ENCODE measurements around the gene NPEPPS. TPM values are rescaled to one million over a fixed set of nuclear protein-coding genes. Genes with fewer than 3 reads are reported as not detected.
"Not testable (repeated sequence)": the region's sequence is repeated elsewhere in the genome, so short reads cannot be mapped to it uniquely, and the experiment has no call there.

Gene NPEPPS, protein sequence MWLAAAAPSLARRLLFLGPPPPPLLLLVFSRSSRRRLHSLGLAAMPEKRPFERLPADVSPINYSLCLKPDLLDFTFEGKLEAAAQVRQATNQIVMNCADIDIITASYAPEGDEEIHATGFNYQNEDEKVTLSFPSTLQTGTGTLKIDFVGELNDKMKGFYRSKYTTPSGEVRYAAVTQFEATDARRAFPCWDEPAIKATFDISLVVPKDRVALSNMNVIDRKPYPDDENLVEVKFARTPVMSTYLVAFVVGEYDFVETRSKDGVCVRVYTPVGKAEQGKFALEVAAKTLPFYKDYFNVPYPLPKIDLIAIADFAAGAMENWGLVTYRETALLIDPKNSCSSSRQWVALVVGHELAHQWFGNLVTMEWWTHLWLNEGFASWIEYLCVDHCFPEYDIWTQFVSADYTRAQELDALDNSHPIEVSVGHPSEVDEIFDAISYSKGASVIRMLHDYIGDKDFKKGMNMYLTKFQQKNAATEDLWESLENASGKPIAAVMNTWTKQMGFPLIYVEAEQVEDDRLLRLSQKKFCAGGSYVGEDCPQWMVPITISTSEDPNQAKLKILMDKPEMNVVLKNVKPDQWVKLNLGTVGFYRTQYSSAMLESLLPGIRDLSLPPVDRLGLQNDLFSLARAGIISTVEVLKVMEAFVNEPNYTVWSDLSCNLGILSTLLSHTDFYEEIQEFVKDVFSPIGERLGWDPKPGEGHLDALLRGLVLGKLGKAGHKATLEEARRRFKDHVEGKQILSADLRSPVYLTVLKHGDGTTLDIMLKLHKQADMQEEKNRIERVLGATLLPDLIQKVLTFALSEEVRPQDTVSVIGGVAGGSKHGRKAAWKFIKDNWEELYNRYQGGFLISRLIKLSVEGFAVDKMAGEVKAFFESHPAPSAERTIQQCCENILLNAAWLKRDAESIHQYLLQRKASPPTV
- 41.2 TPM for total RNA-seq
- 48.0 TPM for polyA plus RNA-seq
- long read RNA-seq, donor 1, full-length matches to known transcripts = 2 of 2 reads
- long read RNA-seq, donor 1, partial matches to known transcripts = 0 of 2 reads
- long read RNA-seq, donor 1, other reads (novel, unspliced or antisense) = 0 of 2 reads
- long read RNA-seq, donor 2 = 0 reads
- long read RNA-seq, donor 3, full-length matches to known transcripts = 5 of 25 reads
- long read RNA-seq, donor 3, partial matches to known transcripts = 20 of 25 reads
- long read RNA-seq, donor 3, other reads (novel, unspliced or antisense) = 0 of 25 reads
- long read RNA-seq, donor 4, full-length matches to known transcripts = 8 of 8 reads
- long read RNA-seq, donor 4, partial matches to known transcripts = 0 of 8 reads
- long read RNA-seq, donor 4, other reads (novel, unspliced or antisense) = 0 of 8 reads
- long read RNA-seq, donor 5, full-length matches to known transcripts = 13 of 46 reads
- long read RNA-seq, donor 5, partial matches to known transcripts = 33 of 46 reads
- long read RNA-seq, donor 5, other reads (novel, unspliced or antisense) = 0 of 46 reads
- long read RNA-seq, donor 6, full-length matches to known transcripts = 5 of 26 reads
- long read RNA-seq, donor 6, partial matches to known transcripts = 21 of 26 reads
- long read RNA-seq, donor 6, other reads (novel, unspliced or antisense) = 0 of 26 reads
- long read RNA-seq, donor 7, full-length matches to known transcripts = 5 of 5 reads
- long read RNA-seq, donor 7, partial matches to known transcripts = 0 of 5 reads
- long read RNA-seq, donor 7, other reads (novel, unspliced or antisense) = 0 of 5 reads
- long read RNA-seq, donor 8, full-length matches to known transcripts = 4 of 4 reads
- long read RNA-seq, donor 8, partial matches to known transcripts = 0 of 4 reads
- long read RNA-seq, donor 8, other reads (novel, unspliced or antisense) = 0 of 4 reads
- long read RNA-seq, donor 9, full-length matches to known transcripts = 1 of 1 reads
- long read RNA-seq, donor 9, partial matches to known transcripts = 0 of 1 reads
- long read RNA-seq, donor 9, other reads (novel, unspliced or antisense) = 0 of 1 reads
- long read RNA-seq, donor 10, full-length matches to known transcripts = 10 of 10 reads
- long read RNA-seq, donor 10, partial matches to known transcripts = 0 of 10 reads
- long read RNA-seq, donor 10, other reads (novel, unspliced or antisense) = 0 of 10 reads

DNA sequence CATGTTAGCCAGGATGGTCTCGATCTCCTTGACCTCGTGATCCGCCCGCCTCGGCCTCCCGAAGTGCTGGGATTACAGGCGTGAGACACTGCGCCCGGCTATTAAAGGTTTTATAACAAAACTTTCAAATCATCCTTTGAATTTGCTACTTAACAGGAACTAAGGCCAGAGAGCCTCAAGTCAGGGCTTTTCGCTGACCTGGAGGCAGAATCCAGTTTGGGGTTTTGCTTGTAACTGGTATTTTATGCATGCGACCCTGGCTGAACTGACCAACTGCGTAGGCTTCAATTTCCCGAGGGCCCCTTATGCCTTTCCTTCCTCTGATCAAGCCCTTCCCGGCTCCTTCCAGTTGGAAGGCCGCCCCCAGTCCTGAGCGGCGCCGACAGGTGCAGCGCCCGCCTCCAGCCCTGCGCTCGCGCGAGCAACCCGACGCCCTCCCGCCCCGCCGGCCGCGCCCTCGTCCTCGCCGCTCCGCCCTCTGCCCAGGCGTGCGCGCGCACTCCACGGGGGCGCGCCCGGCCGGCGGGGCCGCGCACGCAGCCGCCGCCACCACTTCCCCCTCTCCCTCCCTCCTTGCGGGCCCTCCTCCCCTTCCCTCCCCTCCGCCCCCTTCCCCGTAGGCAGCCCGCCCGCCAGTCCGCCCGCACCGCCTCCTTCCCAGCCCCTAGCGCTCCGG lies at the start of gene NPEPPS:
Gene NPEPPS (plus strand): TSS at position 552 of the 676 bp plus-strand sequence. CDS start 193 bp downstream, outside the sequence.
- not testable (repeated sequence) for H3K27me3 ChIP-seq (ENCODE audit: control insufficient read depth in 2 of 2, insufficient read depth in 1 of 2, low read length in 1 of 2); H3K4me1 ChIP-seq (ENCODE audit: control insufficient read depth in 2 of 2, insufficient read depth in 2 of 2, low read length in 2 of 2); H3K9me3 ChIP-seq (ENCODE audit: control insufficient read depth in 2 of 2, insufficient read depth in 1 of 2, low read length in 1 of 2); H3K36me3 ChIP-seq (ENCODE audit: control insufficient read depth in 2 of 2, insufficient read depth in 2 of 2, low read length in 1 of 2)
- Histone ChIP-seq H3K27ac (ENCODE audit: low read depth in 1 of 2, low read length in 1 of 2) (peak within 1 kb of the TSS; percentile 62 to 70), H3K4me3 (ENCODE audit: low read length in 2 of 2) (peak within 1 kb of the TSS; percentile 61 to 64)
- DNase-seq (ENCODE audit: low read depth in 6 of 9, low spot score in 9 of 9) = peak in 8 of 9 donors; percentile 50 to 88 (median 76)
- 15% methylated on average over 54 of the region's 60 CpGs for WGBS

GRCh38 chr17:47491841-47492212 lies 39.1 kb upstream of the NPEPPS start:
- H3K27ac ChIP-seq (ENCODE audit: low read depth in 1 of 2, low read length in 1 of 2) = not testable (repeated sequence)

GRCh38 chr17:47499074-47499473 lies 31.8 kb upstream of the NPEPPS start:
- H3K36me3 ChIP-seq (ENCODE audit: control insufficient read depth in 2 of 2, insufficient read depth in 2 of 2, low read length in 1 of 2); H3K27ac ChIP-seq (ENCODE audit: low read depth in 1 of 2, low read length in 1 of 2); DNase-seq (ENCODE audit: low read depth in 6 of 9, low spot score in 9 of 9); H3K9me3 ChIP-seq (ENCODE audit: control insufficient read depth in 2 of 2, insufficient read depth in 1 of 2, low read length in 1 of 2); H3K4me1 ChIP-seq (ENCODE audit: control insufficient read depth in 2 of 2, insufficient read depth in 2 of 2, low read length in 2 of 2); H3K4me3 ChIP-seq (ENCODE audit: low read length in 2 of 2); H3K27me3 ChIP-seq (ENCODE audit: control insufficient read depth in 2 of 2, insufficient read depth in 1 of 2, low read length in 1 of 2): not testable (repeated sequence)
- 83% methylated on average over 1 of the region's 1 CpG for WGBS

More at GRCh38 chr17:47491841-47492212, 39.1 kb upstream of the NPEPPS start:
- not testable (repeated sequence) for H3K9me3 ChIP-seq (ENCODE audit: control insufficient read depth in 2 of 2, insufficient read depth in 1 of 2, low read length in 1 of 2); DNase-seq (ENCODE audit: low read depth in 6 of 9, low spot score in 9 of 9); H3K4me1 ChIP-seq (ENCODE audit: control insufficient read depth in 2 of 2, insufficient read depth in 2 of 2, low read length in 2 of 2); H3K36me3 ChIP-seq (ENCODE audit: control insufficient read depth in 2 of 2, insufficient read depth in 2 of 2, low read length in 1 of 2); H3K27me3 ChIP-seq (ENCODE audit: control insufficient read depth in 2 of 2, insufficient read depth in 1 of 2, low read length in 1 of 2)
- WGBS = 6% methylated on average over 14 of the region's 15 CpGs
- peak overlapping the region; percentile 47 to 57 for H3K4me3 ChIP-seq (ENCODE audit: low read length in 2 of 2)

- not testable (repeated sequence) for H3K36me3 ChIP-seq (ENCODE audit: control insufficient read depth in 2 of 2, insufficient read depth in 2 of 2, low read length in 1 of 2)
- WGBS = 98% methylated on average over 4 of the region's 4 CpGs
These were observed 31.4 kb upstream of the NPEPPS start for GRCh38 chr17:47499494-47499893.

GRCh38 chr17:47500620-47501019 lies 30.3 kb upstream of the NPEPPS start:
- H3K36me3 ChIP-seq (ENCODE audit: control insufficient read depth in 2 of 2, insufficient read depth in 2 of 2, low read length in 1 of 2); H3K4me3 ChIP-seq (ENCODE audit: low read length in 2 of 2); H3K4me1 ChIP-seq (ENCODE audit: control insufficient read depth in 2 of 2, insufficient read depth in 2 of 2, low read length in 2 of 2); H3K27ac ChIP-seq (ENCODE audit: low read depth in 1 of 2, low read length in 1 of 2); H3K9me3 ChIP-seq (ENCODE audit: control insufficient read depth in 2 of 2, insufficient read depth in 1 of 2, low read length in 1 of 2); H3K27me3 ChIP-seq (ENCODE audit: control insufficient read depth in 2 of 2, insufficient read depth in 1 of 2, low read length in 1 of 2): not testable (repeated sequence)
- DNase-seq (ENCODE audit: low read depth in 6 of 9, low spot score in 9 of 9) = peak in 1 of 9 donors; percentile 6
- 76% methylated on average over 4 of the region's 4 CpGs for WGBS

More at GRCh38 chr17:47499494-47499893, 31.4 kb upstream of the NPEPPS start:
- H3K4me3 ChIP-seq (ENCODE audit: low read length in 2 of 2); H3K4me1 ChIP-seq (ENCODE audit: control insufficient read depth in 2 of 2, insufficient read depth in 2 of 2, low read length in 2 of 2); H3K9me3 ChIP-seq (ENCODE audit: control insufficient read depth in 2 of 2, insufficient read depth in 1 of 2, low read length in 1 of 2); H3K27ac ChIP-seq (ENCODE audit: low read depth in 1 of 2, low read length in 1 of 2); DNase-seq (ENCODE audit: low read depth in 6 of 9, low spot score in 9 of 9); H3K27me3 ChIP-seq (ENCODE audit: control insufficient read depth in 2 of 2, insufficient read depth in 1 of 2, low read length in 1 of 2): not testable (repeated sequence)

- peak in 3 of 9 donors; percentile 3 to 35 (median 4) for DNase-seq (ENCODE audit: low read depth in 6 of 9, low spot score in 9 of 9)
- not testable (repeated sequence) for H3K9me3 ChIP-seq (ENCODE audit: control insufficient read depth in 2 of 2, insufficient read depth in 1 of 2, low read length in 1 of 2); H3K4me3 ChIP-seq (ENCODE audit: low read length in 2 of 2); H3K4me1 ChIP-seq (ENCODE audit: control insufficient read depth in 2 of 2, insufficient read depth in 2 of 2, low read length in 2 of 2); H3K27me3 ChIP-seq (ENCODE audit: control insufficient read depth in 2 of 2, insufficient read depth in 1 of 2, low read length in 1 of 2); H3K36me3 ChIP-seq (ENCODE audit: control insufficient read depth in 2 of 2, insufficient read depth in 2 of 2, low read length in 1 of 2)
- WGBS = 39% methylated on average over 3 of the region's 8 CpGs
- H3K27ac ChIP-seq (ENCODE audit: low read depth in 1 of 2, low read length in 1 of 2) = peak overlapping the region in 1 of 2 donors; percentile 74
These were observed 28.7 kb upstream of the NPEPPS start for GRCh38 chr17:47502122-47502731.

GRCh38 chr17:47502776-47503455 lies 28.0 kb upstream of the NPEPPS start:
- 79% methylated on average over 2 of the region's 2 CpGs for WGBS
- H3K27me3 ChIP-seq (ENCODE audit: control insufficient read depth in 2 of 2, insufficient read depth in 1 of 2, low read length in 1 of 2); H3K27ac ChIP-seq (ENCODE audit: low read depth in 1 of 2, low read length in 1 of 2); H3K4me1 ChIP-seq (ENCODE audit: control insufficient read depth in 2 of 2, insufficient read depth in 2 of 2, low read length in 2 of 2); H3K36me3 ChIP-seq (ENCODE audit: control insufficient read depth in 2 of 2, insufficient read depth in 2 of 2, low read length in 1 of 2); H3K9me3 ChIP-seq (ENCODE audit: control insufficient read depth in 2 of 2, insufficient read depth in 1 of 2, low read length in 1 of 2); H3K4me3 ChIP-seq (ENCODE audit: low read length in 2 of 2): not testable (repeated sequence)
- peak in 1 of 9 donors; percentile 13 for DNase-seq (ENCODE audit: low read depth in 6 of 9, low spot score in 9 of 9)

Data from thymus (tissue), 14 donors.